Measurements from ENCODE around the gene GNAI2.

GRCh38 chr3:50266836-50267235 is 30.8 kb downstream of the GNAI2 start:
- TF ChIP-seq CTCF (IDR thresholded peaks at IDR 0.05; ENCODE audit: extremely low read depth in 1 of 2, insufficient read depth in 1 of 2, low read depth in 1 of 2, low read length in 2 of 2) (no peak), POLR2A (IDR thresholded peaks at IDR 0.05; ENCODE audit: low read depth, low read length) (no peak)

Measured in endothelial cell of umbilical vein (primary cell).